Thymus (tissue), 11 donors: ENCODE measurements around the gene CPTP. TPM values are rescaled to one million over a fixed set of nuclear protein-coding genes. Genes with fewer than 3 reads are reported as not detected.

Source experiments
- DNase-seq, 9 donors: peaks; one replicate each; pipeline ENCODE4 v3.0.0-alpha.2; 2013; ENCODE audit warnings: low spot score in 9 of 9, low read depth in 6 of 9, missing footprints in 1 of 9
- H3K27ac ChIP-seq, 2 donors: one replicate each; pipeline ENCODE4 v1.5.1; 2013; ENCODE audit warnings: control low read depth in 1 of 2, low read depth in 1 of 2, low read length in 1 of 2, mild to moderate bottlenecking in 1 of 2, moderate library complexity in 1 of 2
- H3K27me3 ChIP-seq, 2 donors: one replicate each; pipeline ENCODE4 v1.5.1; 2013; ENCODE audit warnings: low read length in 1 of 2; ENCODE audit not compliant: control insufficient read depth in 2 of 2, insufficient read depth in 1 of 2
- H3K36me3 ChIP-seq, 2 donors: one replicate each; pipeline ENCODE4 v1.5.1; 2013; ENCODE audit warnings: low read length in 1 of 2, mild to moderate bottlenecking in 1 of 2, moderate library complexity in 1 of 2; ENCODE audit not compliant: control insufficient read depth in 2 of 2, insufficient read depth in 2 of 2
- H3K4me1 ChIP-seq, 2 donors: one replicate each; pipeline ENCODE4 v1.5.1; 2013; ENCODE audit warnings: low read length in 2 of 2; ENCODE audit not compliant: control insufficient read depth in 2 of 2, insufficient read depth in 2 of 2
- H3K4me3 ChIP-seq, 2 donors: one replicate each; pipeline ENCODE4 v1.5.1; 2013; ENCODE audit warnings: low read length in 2 of 2, control low read depth in 1 of 2, mild to moderate bottlenecking in 1 of 2
- H3K9me3 ChIP-seq, 2 donors: one replicate each; pipeline ENCODE4 v1.5.1; 2013; ENCODE audit warnings: low read length in 1 of 2, mild to moderate bottlenecking in 1 of 2; ENCODE audit not compliant: control insufficient read depth in 2 of 2, insufficient read depth in 1 of 2
- WGBS: extraction: QIAGEN DNeasy Blood & Tissue Kit; methylation state at CpG from one replicate; pipeline ENCODE4 v1.1.7; 2013; 5-methylcytosine and 5-hydroxymethylcytosine counted together
- polyA plus RNA-seq: library from polyadenylated mRNA; stranded (reverse); fragments of 200-250 nt; gene quantifications from one replicate; pipeline ENCODE4 v1.2.3, GENCODE V29; 2013
- total RNA-seq: library from RNA; stranded (reverse); fragments of 120-200 nt; gene quantifications from one replicate; pipeline ENCODE4 v1.2.4, GENCODE V29; 2013
- donor health status: healthy.

Gene CPTP
- total and polyA plus RNA-seq, 2 donors = 8.5 to 10.3 TPM

- no peak for DNase-seq
- Histone ChIP-seq H3K4me3 (no peak overlapping the region), H3K4me1 (no peaks in the 10 kb centered on the region), H3K9me3 (no peaks in the 10 kb centered on the region), H3K36me3 (no peaks in the 10 kb centered on the region), H3K27ac (no peak overlapping the region), H3K27me3 (peaks cover 0 to 18% of the 10 kb centered on the region in 2 donors)
- WGBS = 93% methylated on average over 14 of the region's 14 CpGs
Observed at GRCh38 chr1:1282998-1283397, 41.6 kb upstream of the CPTP start.

GRCh38 chr1:1283821-1284220 lies 40.8 kb upstream of the CPTP start:
- 25% methylated on average over 8 of the region's 9 CpGs for WGBS
- DNase-seq = no peak
- no peak overlapping the region for H3K4me3 ChIP-seq
- H3K4me1 ChIP-seq = no peaks in the 10 kb centered on the region
- no peaks in the 10 kb centered on the region for H3K36me3 ChIP-seq
- no peak overlapping the region for H3K27ac ChIP-seq
- H3K9me3 ChIP-seq = no peaks in the 10 kb centered on the region
- peaks cover 0 to 18% of the 10 kb centered on the region in 2 donors for H3K27me3 ChIP-seq

GRCh38 chr1:1284221-1285101 lies 40.1 kb upstream of the CPTP start:
- H3K9me3 ChIP-seq = no peaks in the 10 kb centered on the region
- no peak overlapping the region for H3K27ac ChIP-seq
- WGBS = 91% methylated on average over 32 of the region's 32 CpGs
- H3K27me3 ChIP-seq = peaks cover 0 to 18% of the 10 kb centered on the region in 2 donors
- no peak for DNase-seq
- no peak overlapping the region for H3K4me3 ChIP-seq
- H3K4me1 ChIP-seq = no peaks in the 10 kb centered on the region
- H3K36me3 ChIP-seq = no peaks in the 10 kb centered on the region

- H3K27ac ChIP-seq = no peak overlapping the region
- no peaks in the 10 kb centered on the region for H3K9me3 ChIP-seq
- no peaks in the 10 kb centered on the region for H3K36me3 ChIP-seq
- peaks cover 0 to 18% of the 10 kb centered on the region in 2 donors for H3K27me3 ChIP-seq
- no peak for DNase-seq
- no peak overlapping the region for H3K4me3 ChIP-seq
- WGBS = 95% methylated on average over 22 of the region's 22 CpGs
- no peaks in the 10 kb centered on the region for H3K4me1 ChIP-seq
Observed at GRCh38 chr1:1285102-1285571, 39.5 kb upstream of the CPTP start.

GRCh38 chr1:1285611-1286311 lies 38.8 kb upstream of the CPTP start:
- no peak overlapping the region for H3K4me3 ChIP-seq
- no peaks in the 10 kb centered on the region for H3K9me3 ChIP-seq
- no peaks in the 10 kb centered on the region for H3K36me3 ChIP-seq
- WGBS = 83% methylated on average over 37 of the region's 37 CpGs
- H3K4me1 ChIP-seq = no peaks in the 10 kb centered on the region
- no peak for DNase-seq
- no peak overlapping the region for H3K27ac ChIP-seq
- peaks cover 0 to 18% of the 10 kb centered on the region in 2 donors for H3K27me3 ChIP-seq

GRCh38 chr1:1286313-1287261 lies 38.0 kb upstream of the CPTP start:
- H3K27me3 ChIP-seq = peaks cover 0 to 18% of the 10 kb centered on the region in 2 donors
- no peaks in the 10 kb centered on the region for H3K9me3 ChIP-seq
- no peak for DNase-seq
- WGBS = 83% methylated on average over 50 of the region's 50 CpGs
- no peak overlapping the region for H3K27ac ChIP-seq
- H3K36me3 ChIP-seq = no peaks in the 10 kb centered on the region
- H3K4me1 ChIP-seq = no peaks in the 10 kb centered on the region
- H3K4me3 ChIP-seq = no peak overlapping the region

- peaks cover 0 to 18% of the 10 kb centered on the region in 2 donors for H3K27me3 ChIP-seq
- H3K4me1 ChIP-seq = no peaks in the 10 kb centered on the region
- no peaks in the 10 kb centered on the region for H3K9me3 ChIP-seq
- H3K27ac ChIP-seq = no peak overlapping the region
- H3K36me3 ChIP-seq = no peaks in the 10 kb centered on the region
- DNase-seq = no peak
- 91% methylated on average over 46 of the region's 46 CpGs for WGBS
- H3K4me3 ChIP-seq = no peak overlapping the region
Observed at GRCh38 chr1:1287288-1288110, 37.1 kb upstream of the CPTP start.

- no peak overlapping the region for H3K27ac ChIP-seq
- 63% methylated on average over 15 of the region's 15 CpGs for WGBS
- no peaks in the 10 kb centered on the region for H3K4me1 ChIP-seq
- H3K36me3 ChIP-seq = peaks cover 2 to 26% of the 10 kb centered on the region in 2 donors
- peaks cover 0 to 15% of the 10 kb centered on the region in 2 donors for H3K27me3 ChIP-seq
- no peak overlapping the region for H3K4me3 ChIP-seq
- peak in 2 of 9 donors; percentile 41 to 56 for DNase-seq
- H3K9me3 ChIP-seq = no peaks in the 10 kb centered on the region
Observed at GRCh38 chr1:1290238-1290731, 34.3 kb upstream of the CPTP start.
